NCI-H1436 (cell line): ENCODE measurements around the gene RLN3.
"Not testable (repeated sequence)": the region's sequence is repeated elsewhere in the genome, so short reads cannot be mapped to it uniquely, and the experiment has no call there.

Experiments used
- DNase-seq: peaks from one replicate; lab custom pipeline; 2025; lab: John Stamatoyannopoulos, UW

The RLN3 gene

DNA sequence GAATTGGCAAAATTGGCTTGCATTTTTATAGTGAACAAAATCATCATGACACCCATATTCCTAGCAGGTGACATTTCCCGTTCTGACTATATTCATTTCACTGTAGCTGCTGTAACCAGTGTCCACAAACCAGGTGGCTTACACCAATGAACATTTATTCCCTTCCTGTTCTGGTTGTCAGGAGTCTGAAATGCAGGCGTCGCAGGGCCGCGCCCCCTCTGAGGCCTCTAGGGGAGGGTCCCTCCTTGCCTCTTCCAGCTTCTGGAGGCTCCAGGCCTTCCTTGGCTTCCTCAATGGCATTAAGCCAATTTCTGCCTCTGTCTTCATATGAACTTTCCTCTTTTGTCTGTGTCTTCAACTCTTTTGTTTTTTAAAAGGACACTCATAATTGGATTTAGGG lies 6.5 kb upstream of the RLN3 start:
- DNase-seq, result no peak

DNA sequence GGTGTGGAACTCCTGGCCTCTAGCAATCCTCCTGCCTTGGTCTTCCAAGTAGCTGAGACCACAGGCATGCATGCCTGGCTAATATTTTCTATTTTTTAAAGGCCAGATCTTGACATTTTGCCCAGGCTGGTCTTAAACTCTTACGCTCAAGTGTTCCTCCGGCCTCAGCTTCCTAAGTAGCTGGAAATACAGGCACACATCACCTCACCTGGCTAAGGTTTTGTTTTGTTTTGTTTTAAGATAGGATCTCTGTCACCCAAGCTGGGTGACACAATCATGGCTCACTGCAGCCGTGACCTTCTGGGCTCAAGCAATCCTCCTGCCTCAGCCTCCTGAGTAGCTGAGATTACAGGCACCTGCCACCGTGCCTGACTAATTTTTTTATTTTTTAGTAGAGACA lies 5.5 kb upstream of the RLN3 start:
- DNase-seq, result no peak

DNA sequence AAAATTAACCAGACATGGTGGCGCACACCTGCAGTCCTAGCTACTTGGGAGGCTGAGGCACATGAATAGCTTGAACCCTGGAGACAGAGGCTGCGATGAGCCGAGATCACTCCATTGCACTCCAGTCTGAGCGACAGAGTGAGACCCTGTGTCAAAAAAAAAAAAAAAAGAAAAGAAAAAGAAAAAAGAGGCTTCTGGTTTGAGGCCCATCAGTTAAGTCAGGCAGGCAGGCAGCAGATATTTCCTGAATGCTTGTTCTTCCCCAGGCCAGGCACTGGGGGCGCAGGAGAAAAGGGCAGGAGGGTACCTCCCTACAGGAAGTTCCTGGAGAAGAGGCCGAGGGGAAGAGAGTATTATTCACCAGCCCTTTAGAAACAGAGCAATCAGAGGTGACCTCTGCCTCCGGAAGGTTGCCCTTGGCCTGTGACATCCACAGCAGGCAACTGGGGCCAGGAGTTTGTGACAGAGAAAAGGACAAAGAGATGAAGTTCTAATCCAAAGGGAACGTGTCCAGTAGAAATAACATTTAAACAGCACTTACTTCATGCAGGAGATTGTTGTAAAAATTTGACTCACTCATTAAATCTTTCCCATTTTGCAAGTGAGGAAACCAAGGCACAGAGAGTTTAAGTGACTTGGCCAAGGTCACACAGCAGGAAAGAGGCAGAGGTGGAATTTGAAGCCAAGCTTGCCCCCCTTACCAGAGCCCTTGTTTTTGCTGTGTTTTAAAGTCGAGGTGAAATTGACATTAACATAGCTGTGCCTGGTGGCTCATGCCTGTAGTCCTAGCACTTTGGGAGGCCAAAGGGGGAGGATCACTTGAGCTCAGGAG lies 4.3 kb upstream of the RLN3 start:
- no peak for DNase-seq

DNA sequence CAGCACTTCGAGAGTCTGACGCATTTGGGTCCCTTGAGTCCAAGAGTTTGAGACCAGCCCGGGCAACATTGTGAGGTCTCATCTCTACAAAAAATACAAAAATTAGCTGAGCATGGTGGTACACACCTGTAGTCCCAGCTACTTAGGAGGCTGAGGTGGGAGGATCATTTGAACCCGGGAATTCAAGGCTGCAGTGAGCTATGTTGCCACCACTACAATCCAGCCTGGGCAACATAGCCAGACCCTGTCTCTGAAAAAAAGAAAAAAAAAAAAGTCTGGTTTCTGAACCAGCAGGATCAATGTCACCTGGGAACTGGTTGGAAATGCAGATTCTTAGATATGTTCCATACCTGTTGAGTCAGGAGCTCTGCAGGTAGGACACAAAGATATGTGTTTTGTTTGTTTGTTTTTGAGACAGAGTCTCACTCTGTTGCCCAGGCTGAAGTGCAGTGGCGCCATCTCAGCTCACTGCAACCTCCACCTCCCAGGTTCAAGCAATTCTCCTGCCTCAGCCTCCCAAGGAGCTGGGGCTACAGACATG lies 1.2 kb upstream of the RLN3 start:
- DNase-seq, result not testable (repeated sequence)

DNA sequence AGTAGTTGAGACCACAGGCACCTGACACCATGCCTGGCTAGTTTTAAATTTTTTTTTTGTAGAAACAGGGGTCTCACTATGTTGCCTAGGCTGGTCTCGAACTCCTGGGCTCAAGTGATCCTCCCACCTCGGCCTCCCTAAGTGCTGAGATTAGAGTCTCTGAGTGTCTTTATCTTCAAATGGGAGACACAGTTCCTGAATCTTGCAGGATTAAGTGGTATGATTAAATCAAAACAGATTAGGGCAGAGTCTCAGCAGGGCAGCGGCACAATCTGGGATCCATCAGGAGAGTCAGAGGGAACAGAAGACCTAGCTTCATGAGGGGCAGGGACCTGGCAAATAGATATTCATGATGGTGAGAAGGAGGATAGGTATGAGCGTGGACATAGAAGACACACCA lies 953 bp downstream of the RLN3 start:
- DNase-seq, result no peak

DNA sequence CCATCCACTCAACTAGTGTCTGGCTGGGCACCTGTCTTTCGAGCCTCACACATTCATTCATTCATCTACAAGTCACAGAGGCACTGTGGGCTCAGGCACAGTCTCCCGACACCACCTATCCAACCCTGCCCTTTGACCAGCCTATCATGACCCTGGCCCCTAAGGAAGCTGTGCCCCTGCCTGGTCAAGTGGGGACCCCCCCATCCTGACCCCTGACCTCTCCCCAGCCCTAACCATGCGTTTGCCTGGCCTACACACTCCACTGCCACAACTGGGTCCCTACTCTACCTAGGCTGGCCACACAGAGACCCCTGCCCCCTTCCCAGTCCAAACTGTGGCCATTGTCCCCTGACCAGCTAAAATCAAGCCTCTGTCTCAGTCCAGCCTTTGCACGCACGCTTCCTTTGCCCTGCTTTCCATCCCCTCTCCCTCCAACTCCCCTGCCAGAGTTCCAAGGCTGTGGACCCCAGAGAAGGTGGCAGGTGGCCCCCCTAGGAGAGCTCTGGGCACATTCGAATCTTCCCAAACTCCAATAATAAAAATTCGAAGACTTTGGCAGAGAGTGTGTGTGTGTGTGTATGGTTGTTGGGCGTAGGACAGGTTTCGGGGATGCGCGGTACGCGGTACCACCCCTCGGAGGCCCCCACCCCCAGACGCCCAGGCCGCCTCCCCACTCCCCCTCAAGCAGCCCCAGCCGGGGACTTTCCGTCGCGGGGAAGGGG lies 3.2 kb downstream of the RLN3 start:
- DNase-seq, result no peak

DNA sequence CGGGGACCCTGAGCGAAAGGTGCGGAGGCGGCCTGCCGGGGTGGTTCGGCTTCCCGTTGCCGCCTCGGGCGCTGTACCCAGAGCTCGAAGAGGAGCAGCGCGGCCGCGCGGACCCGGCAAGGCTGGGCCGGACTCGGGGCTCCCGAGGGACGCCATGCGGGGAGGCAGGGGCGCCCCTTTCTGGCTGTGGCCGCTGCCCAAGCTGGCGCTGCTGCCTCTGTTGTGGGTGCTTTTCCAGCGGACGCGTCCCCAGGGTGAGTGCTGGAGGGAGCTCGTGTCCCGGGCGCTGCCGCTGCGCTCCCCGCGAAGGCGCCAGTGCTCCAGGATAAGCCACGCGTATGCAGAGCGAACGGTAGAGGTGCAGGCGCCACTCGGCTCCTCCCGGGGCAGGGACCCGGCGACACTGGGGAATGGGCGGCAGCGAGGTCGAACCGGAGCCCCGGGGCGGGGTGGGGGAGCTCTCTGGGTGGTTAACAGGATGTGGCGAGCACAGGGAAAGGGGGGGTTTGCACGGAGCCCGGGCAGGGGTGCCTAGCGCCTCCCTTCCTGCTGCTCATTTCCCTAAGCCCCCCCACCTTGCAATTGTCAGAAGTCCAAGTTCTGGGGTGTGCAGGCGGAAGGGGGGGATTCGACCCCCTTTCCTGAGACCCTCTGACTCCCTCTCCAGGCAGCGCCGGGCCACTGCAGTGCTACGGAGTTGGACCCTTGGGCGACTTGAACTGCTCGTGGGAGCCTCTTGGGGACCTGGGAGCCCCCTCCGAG lies 4.0 kb downstream of the RLN3 start, which contains the start of gene IL27RA:
Gene IL27RA (plus strand): TSS at position 44 of the 762 bp plus-strand sequence. CDS start 111 bp downstream, at position 155.
- DNase-seq, result peak; percentile 36

DNA sequence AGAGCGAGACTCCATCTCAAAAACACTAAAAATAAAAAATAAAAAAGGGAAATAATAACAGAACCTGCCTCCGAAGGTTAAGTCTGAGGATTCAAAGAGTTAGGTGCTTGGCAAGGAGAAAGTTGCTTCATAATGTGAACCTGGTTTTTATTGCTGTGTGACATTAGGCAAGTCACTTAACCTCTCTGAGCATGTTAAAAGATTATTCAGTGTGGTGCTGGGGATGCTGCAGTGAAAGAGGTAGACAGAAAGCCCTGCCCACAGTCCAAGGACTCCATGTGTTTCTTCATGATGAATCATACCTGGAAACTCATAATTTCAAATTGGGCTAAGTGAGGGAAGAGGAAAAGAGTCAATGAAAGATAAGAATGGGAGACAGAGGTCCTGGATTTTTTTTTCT lies 6.0 kb downstream of the RLN3 start:
- DNase-seq, result no peak

DNA sequence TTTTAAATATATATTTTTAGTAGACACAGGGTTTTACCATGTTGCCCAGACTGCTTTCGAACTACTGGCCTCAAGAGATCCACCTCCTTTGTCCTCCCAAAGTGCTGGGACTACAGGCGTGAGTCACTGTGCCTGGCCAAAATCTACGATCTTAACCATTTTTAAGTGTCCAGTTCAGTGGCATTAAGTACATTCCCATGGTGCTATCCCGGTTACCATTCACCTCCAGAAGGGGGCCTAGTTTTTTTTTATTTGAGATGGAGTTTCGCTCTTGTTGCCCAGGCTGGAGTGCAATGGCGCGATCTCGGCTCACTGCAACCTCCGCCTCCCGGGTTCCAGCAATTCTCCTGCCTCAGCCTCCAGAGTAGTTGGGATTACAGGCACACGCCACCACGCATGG lies 7.2 kb downstream of the RLN3 start:
- DNase-seq, result not testable (repeated sequence)

DNA sequence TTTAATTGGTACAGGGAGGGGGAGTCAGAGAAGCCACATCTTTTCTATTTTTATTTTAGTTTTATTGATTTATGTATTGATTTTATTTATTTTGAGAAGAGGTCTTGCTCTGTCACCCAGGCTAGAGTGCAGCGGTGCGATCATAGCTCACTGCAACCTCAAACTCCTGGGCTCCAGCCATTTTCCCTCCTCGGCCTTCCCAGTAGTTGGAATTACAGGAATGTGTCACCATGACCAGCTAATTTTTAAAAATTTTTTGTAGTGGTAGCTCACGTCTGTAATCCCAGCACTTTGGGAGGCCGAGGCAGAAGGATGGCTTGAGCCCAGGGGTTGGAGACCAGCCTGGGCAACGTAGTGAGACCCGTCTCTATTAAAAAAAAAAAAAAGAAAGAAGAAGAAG lies 7.8 kb downstream of the RLN3 start:
- no peak for DNase-seq

DNA sequence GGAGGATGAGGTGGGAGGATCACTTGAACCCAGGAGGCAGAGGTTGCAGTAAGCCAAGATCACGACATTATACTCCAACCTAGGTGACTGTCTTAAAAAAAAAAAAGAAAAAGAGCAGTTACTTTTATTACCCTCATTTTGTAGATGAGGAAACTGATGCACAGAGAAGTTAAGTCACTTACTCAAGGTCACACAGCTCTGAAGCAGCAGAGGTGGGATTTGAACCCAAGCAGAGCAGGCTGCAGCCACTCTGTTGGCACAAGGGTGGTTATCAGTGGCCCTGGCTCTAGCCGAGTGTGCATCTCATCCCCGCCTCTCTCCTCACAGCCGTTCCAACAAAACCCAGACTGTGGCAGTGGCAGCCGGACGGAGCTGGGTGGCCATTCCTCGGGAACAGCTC lies 11.2 kb downstream of the RLN3 start:
- no peak for DNase-seq

DNA sequence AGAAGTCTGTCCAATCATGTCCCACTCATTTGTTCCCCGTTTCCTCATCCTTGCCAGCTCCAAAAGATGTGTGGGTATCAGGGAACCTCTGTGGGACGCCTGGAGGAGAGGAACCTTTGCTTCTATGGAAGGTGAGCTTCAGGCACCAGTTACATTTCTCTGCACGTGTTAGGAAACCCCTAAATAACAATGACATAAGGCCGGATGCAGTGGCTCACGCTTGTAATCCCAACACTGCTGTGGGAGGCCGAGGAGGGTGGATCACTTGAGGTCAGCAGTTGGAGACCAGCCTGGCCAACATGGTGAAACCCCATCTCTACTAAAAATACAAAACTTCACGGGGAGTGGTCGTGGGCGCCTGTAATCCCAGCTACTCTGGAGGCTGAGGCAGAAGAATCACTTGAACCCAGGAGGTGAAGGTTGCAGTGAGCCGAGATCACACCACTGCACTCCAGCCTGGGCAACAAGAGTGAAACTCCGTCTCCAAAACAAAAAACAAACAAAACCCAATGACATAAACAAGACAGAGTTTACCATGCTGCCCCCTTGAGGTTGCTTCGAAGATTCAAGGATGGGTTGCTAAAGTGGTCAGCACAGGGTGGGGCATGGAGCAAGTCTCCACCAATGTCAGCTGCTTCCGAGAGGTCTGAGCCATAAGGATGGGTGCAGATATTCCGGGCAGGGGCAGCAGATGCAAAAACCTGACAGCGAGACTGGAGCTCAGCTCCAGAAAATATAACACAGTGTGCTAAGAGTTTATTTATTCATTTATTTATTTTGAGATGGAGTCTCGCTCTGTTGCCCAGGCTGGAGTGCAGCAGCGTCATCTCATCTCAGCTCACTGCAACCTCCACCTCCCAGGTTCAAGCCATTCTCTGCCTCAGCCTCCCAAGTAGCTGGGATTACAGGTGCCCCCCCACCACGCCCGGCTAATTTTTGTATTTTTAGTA lies 15.0 kb downstream of the RLN3 start:
- peak; percentile 49 for DNase-seq

DNA sequence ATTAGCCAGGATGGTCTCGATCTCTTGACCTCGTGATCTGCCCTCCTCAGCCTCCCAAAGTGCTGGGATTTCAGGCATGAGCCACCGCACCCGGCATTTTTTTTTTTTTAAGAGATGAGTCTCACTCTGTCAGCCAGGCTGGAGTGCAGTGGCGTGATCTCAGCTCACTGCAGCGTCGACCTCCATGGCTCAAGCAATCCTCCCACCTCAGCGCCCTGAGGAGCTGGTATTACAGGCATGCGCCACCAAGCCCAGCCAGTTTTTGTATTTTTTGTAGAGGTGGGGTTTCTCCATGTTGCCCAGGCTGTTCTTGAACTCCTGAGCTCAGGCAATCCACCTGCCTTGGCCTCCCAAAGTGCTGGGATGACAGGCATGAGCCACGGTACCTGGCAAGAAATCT lies 19.9 kb downstream of the RLN3 start:
- DNase-seq, result not testable (repeated sequence)

DNA sequence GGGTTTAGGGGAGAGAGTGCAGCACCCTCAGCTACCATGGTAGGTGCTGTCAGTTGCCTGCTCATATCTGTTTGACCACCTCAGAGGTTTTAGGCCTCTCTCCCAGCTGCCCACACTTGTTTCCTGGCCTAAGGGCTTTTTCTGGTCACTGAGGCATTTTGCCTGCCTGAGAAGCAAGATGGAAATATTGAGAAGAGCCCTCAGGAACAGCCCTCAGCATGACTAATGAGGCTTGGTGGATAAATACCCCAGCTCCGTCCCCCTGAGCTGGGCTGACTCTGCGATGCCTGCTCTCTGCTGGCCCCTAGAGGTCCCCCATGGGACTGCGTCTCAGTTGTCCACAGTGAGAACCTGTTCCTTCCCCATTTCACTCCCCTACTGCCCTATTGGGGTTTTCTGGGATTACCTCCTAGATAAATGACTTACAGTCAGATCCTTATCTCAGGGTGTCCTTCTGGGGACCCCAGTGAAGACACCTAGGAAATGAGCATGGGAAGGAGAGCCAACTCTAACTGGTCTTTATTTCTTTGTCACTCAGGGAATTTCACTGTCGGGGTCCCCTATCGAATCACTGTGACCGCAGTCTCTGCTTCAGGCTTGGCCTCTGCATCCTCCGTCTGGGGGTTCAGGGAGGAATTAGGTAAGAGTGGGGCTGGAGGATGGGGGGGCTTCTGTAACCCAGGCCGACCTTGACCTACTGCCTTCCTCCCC lies 20.6 kb downstream of the RLN3 start:
- DNase-seq, result no peak

DNA sequence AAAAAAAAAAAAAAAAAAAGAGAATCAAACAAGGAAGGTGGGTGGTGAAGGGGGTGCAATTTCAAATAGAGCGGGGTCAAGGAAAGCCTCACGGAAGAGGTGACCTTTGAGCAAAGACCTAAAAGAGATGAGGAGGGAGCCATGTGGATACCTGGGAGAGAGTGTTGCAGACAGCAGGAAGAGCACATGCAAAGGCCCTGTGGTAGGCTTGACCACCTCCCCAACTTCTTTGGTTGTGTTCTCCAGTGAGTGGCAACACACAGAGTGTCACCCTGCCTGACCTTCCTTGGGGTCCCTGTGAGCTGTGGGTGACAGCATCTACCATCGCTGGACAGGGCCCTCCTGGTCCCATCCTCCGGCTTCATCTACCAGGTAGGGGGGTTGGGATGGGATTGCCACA lies 22.6 kb downstream of the RLN3 start:
- DNase-seq, result no peak

DNA sequence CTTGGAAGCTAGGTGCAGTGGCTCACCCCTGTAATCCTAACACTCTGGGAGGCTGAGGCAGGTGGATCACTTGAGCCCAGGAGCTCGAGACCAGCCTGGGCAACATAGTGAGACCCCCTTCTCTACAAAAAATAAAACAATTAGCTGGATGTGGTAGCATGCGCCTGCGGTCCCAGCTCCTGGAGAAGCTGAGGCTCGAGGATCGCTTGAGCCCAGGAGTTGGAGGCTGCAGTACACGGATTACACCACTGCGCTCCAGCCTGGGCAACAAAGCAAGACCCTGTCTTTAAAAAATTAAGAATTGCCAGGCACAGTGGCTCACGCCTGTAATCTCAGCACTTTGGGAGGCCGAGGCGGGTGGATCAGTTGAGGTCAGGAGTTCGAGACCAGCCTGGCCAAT lies 23.0 kb downstream of the RLN3 start:
- DNase-seq, result not testable (repeated sequence)

DNA sequence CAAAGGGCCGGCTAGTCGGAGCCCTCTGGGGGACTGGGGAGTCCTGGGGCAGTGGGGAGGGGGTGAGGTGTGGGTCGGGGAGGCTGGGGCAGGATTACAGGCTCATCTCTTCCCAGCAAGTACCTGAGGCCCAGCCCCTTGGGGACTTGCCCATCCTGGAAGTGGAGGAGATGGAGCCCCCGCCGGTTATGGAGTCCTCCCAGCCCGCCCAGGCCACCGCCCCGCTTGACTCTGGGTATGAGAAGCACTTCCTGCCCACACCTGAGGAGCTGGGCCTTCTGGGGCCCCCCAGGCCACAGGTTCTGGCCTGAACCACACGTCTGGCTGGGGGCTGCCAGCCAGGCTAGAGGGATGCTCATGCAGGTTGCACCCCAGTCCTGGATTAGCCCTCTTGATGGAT lies 24.0 kb downstream of the RLN3 start:
- no peak for DNase-seq

DNA sequence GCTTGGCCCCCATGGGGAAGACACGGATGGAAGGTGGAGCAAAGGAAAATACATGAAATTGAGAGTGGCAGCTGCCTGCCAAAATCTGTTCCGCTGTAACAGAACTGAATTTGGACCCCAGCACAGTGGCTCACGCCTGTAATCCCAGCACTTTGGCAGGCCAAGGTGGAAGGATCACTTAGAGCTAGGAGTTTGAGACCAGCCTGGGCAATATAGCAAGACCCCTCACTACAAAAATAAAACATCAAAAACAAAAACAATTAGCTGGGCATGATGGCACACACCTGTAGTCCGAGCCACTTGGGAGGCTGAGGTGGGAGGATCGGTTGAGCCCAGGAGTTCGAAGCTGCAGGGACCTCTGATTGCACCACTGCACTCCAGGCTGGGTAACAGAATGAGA lies 24.5 kb downstream of the RLN3 start:
- no peak for DNase-seq

DNA sequence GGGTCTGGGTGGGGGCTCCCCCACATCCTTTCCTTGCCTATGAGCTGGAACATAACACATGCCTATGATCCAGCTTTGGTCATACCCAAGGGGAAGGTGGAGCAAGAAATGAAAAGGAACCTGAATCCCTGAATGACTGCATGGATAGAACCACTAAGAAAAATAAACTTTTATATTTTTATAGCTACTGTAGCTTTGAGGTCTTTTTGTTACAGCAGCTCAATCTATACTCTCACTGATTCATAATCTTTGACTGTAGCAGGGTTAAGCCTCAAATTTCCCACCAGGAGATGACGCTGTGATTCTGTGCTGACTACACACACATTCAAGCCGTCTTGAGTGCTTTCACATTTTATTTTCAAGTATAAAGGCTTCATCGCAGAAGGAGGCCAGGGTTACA lies 25.1 kb downstream of the RLN3 start:
- no peak for DNase-seq

DNA sequence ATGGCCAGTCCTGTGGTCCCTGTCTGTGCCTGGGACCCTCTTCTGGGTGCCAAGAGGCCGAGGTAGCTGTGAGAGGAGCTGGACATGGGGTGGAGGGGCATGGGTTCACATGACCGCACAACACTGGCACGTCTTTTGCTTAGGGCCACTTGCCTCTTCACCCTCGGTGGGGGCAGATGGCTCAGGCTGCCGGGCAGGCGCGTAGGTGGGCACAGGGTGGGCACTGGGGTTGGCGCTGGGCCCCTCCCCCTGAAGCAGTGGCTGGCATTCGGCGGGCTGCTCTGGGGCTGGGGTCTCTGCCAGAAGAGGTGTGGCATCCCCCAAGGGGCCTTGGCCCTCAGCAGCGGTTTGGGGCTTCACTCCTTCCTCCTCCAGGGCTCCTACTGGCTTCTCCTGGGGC lies 25.6 kb downstream of the RLN3 start:
- DNase-seq, result no peak

DNA sequence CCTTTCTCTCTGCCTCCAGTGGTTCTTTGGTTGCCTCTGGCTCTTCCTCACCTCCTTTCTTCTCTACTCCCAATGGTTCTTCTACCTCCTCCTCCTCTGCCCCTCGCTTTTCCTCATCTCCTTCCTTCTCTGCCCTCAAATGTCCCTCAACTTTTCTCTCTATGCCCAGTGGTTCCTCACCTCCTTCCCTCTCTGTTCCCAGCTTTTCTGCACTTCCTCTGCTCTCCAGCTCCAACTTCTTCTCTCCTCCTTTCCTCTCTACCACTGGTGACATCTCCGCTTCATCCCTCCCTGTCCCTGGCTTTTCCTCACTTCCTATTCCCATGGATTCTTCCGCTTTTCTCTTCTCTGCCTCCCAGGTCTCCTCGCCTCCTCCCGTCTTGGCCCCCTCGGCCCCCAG lies 26.2 kb downstream of the RLN3 start:
- no peak for DNase-seq
